ENCODE results near the gene SLC26A1.

Gene SLC26A1

GRCh38 chr4:1003271-1004070 is 10.3 kb upstream of the SLC26A1 start:
- Histone ChIP-seq H3K9me3 (ENCODE audit: low read length) (no peaks in the 10 kb centered on the region), H3F3A (ENCODE audit: insufficient read depth, low read length) (no peaks in the 10 kb centered on the region), H4K20me1 (ENCODE audit: insufficient read depth, low read length) (no peaks in the 10 kb centered on the region), H2AFZ (ENCODE audit: low read length) (no peak overlapping the region), H3K4me3 (ENCODE audit: low read depth, low read length, poor library complexity, severe bottlenecking) (no peak overlapping the region), H3K9me2 (ENCODE audit: low read depth, low read length) (no peaks in the 10 kb centered on the region), H3K4me1 (ENCODE audit: insufficient read depth, low read length, severe bottlenecking) (no peaks in the 10 kb centered on the region), H3K27me3 (ENCODE audit: insufficient read depth, low read length) (no peaks in the 10 kb centered on the region), H3K27ac (ENCODE audit: low read depth, low read length, poor library complexity, severe bottlenecking) (no peak overlapping the region), H3K79me2 (ENCODE audit: insufficient read depth, low read length) (no peaks in the 10 kb centered on the region), H3K9ac (ENCODE audit: low read length) (no peak overlapping the region), H3K4me2 (ENCODE audit: low read length) (no peak overlapping the region), H3K36me3 (ENCODE audit: insufficient read depth, low read length) (no peaks in the 10 kb centered on the region)
- no peak for TF ChIP-seq CTCF (IDR thresholded peaks at IDR 0.05; ENCODE audit: low read length)
- no peak for TF ChIP-seq EZH2 (IDR thresholded peaks at IDR 0.05; ENCODE audit: borderline replicate concordance, low read length)

- no peak overlapping the region for H3K4me2 ChIP-seq (ENCODE audit: low read length)
- H3F3A ChIP-seq (ENCODE audit: insufficient read depth, low read length), result no peaks in the 10 kb centered on the region
- H3K27me3 ChIP-seq (ENCODE audit: insufficient read depth, low read length), result no peaks in the 10 kb centered on the region
- no peaks in the 10 kb centered on the region for H3K79me2 ChIP-seq (ENCODE audit: insufficient read depth, low read length)
- H3K4me1 ChIP-seq (ENCODE audit: insufficient read depth, low read length, severe bottlenecking), result no peaks in the 10 kb centered on the region
- TF ChIP-seq CTCF (IDR thresholded peaks at IDR 0.05; ENCODE audit: low read length) (no peak), EZH2 (IDR thresholded peaks at IDR 0.05; ENCODE audit: borderline replicate concordance, low read length) (no peak)
- H4K20me1 ChIP-seq (ENCODE audit: insufficient read depth, low read length), result no peaks in the 10 kb centered on the region
- no peak overlapping the region for H3K4me3 ChIP-seq (ENCODE audit: low read depth, low read length, poor library complexity, severe bottlenecking)
- H3K9me2 ChIP-seq (ENCODE audit: low read depth, low read length), result no peaks in the 10 kb centered on the region
- no peak overlapping the region for H3K27ac ChIP-seq (ENCODE audit: low read depth, low read length, poor library complexity, severe bottlenecking)
- no peak overlapping the region for H3K9ac ChIP-seq (ENCODE audit: low read length)
- no peaks in the 10 kb centered on the region for H3K36me3 ChIP-seq (ENCODE audit: insufficient read depth, low read length)
- no peak overlapping the region for H2AFZ ChIP-seq (ENCODE audit: low read length)
- no peaks in the 10 kb centered on the region for H3K9me3 ChIP-seq (ENCODE audit: low read length)
Measured at GRCh38 chr4:1002631-1003251, 9.5 kb upstream of the SLC26A1 start.

- Histone ChIP-seq H2AFZ (ENCODE audit: low read length) (no peak overlapping the region), H3K27ac (ENCODE audit: low read depth, low read length, poor library complexity, severe bottlenecking) (no peak overlapping the region), H3K9ac (ENCODE audit: low read length) (no peak overlapping the region), H3K9me2 (ENCODE audit: low read depth, low read length) (no peaks in the 10 kb centered on the region), H3K27me3 (ENCODE audit: insufficient read depth, low read length) (no peaks in the 10 kb centered on the region), H3K36me3 (ENCODE audit: insufficient read depth, low read length) (no peaks in the 10 kb centered on the region), H3K79me2 (ENCODE audit: insufficient read depth, low read length) (no peaks in the 10 kb centered on the region), H3F3A (ENCODE audit: insufficient read depth, low read length) (no peaks in the 10 kb centered on the region), H3K4me2 (ENCODE audit: low read length) (no peak overlapping the region), H4K20me1 (ENCODE audit: insufficient read depth, low read length) (no peaks in the 10 kb centered on the region), H3K4me1 (ENCODE audit: insufficient read depth, low read length, severe bottlenecking) (no peaks in the 10 kb centered on the region), H3K9me3 (ENCODE audit: low read length) (no peaks in the 10 kb centered on the region), H3K4me3 (ENCODE audit: low read depth, low read length, poor library complexity, severe bottlenecking) (no peak overlapping the region)
- TF ChIP-seq EZH2 (IDR thresholded peaks at IDR 0.05; ENCODE audit: borderline replicate concordance, low read length) (no peak), CTCF (IDR thresholded peaks at IDR 0.05; ENCODE audit: low read length) (no peak)
Measured at GRCh38 chr4:1002131-1002630, 9.0 kb upstream of the SLC26A1 start.
